Measurements from ENCODE around the gene C20orf204.

Gene C20orf204

DNA sequence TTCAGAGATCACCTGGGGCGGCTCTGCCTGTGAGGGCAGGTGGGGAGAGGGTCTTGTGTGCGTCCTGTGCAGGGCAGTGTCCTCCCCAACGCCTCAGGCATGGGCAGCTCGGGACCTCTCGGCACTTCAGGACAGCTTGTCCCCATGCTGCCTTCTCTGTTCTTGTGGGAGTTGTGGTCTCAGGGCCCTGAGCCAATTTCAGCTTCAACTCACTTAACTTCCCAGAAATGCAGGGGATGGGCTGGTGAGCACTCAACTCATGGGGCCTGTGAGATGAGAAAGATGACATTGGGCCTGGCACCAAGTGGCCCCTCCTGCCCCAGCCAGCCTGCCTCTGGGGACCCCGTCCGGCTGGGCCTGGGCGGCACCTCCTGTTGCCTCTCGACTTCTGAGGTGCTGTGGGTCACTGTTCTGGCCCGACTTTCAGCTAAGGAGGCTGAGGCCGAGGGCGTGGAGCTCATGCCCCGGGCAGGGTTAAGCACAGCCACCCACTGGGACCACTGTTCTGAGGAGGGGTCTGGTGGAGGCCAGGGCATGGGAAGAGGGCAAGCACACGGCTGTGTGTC is 36.6 kb downstream of the C20orf204 start:
- no peak for DNase-seq

DNA sequence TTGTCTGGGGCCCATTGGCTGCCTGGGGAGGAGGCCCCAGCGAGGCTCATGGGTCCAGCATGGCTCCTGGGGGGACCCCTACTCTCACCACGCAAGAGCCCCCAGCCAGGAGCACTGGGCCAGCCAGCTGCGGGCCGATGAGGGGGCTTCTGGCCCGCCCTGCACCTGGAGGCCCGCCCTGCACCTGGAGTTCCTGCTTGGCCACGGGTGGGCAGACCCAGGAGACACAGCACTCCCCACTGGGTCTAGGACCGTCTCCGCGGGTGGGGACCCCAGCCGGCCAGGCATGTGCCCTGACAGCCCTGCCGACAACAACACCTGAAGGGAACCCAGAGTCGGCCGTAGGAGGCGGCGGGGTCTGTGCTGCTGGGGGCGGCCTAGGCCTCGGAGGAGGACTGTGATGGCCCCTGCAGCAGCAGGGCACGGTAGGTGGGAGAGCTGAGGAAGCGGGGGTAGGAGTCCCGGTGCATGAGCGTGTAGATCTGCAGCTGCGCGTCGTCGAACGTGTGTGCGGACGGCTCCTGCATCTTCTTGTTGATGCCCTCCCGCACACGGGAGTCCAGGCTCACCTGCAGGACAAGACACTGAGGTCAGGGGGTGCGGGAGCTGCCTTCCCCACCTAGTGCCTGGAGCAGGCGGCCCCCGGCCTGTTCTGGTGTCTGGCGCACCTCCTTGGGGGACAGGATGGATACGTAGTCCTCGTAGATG is 37.6 kb downstream of the C20orf204 start:
- DNase-seq, result no peak

DNA sequence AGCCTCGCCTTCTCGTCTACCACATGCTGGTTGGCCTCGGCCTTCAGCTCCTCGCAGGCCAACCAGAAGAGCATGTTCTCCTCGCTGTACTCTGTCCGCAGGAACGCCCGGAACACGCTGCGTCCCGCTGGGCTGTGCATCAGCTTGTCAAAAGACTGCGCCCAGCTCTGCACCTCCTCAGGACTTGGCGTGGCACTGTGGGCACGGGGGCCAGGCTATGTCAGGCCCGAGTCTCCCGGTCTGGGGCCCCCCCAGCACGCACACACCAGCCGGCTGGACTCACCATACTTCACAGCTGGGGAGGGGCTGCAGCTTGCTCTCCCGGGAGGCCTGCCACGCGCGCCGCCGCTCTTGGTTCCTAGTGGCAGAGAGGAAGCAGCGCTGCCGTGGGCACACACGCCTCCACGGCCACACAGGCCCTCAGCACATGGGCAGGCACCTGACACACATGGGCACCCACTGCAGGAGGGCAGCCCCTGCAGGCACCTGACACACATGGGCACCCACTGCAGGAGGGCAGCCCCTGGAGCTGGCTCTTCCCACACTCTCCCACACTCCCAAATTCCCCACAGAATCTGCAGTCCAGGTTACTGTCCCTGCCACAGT is 38.3 kb downstream of the C20orf204 start:
- no peak for DNase-seq

DNA sequence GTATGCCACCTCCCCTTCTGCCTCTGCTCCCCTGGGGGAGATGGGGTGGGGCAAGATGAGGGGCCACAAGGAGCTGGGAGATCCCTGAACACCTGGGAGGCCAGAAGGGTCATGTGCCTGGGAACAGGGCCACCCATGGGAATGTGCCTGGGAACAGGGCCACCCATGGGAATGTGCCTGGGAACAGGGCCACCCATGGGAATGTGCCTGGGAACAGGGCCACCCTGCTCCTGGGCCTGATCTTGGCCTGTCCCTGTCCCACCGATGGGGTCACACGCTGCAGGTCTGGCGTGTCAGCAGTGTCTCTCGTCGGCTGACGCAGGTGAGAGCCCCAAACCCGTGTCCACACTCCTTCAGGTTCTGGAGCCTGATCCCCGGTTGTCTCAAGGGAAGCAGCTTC is 39.0 kb downstream of the C20orf204 start:
- no peak for DNase-seq

DNA sequence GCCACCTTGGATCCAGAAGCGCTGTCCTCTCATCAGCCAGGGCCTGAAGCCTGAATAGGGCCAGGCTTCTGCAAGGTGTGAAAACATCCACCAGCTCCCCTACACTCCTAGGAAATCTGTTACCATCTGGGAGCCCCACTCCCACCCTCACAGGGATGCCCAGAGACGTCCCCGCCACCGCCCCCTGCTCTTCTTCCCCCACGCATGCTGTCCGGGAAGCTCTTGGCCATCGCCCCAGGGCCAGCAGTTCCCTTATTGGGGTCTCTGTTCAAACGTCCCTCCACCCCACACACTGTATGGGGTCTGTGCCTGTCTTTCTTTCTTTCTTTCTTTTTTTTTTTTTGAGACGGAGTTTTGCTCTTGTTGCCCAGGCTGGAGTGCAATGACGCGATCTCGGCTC is 39.6 kb downstream of the C20orf204 start:
- DNase-seq, result no peak

DNA sequence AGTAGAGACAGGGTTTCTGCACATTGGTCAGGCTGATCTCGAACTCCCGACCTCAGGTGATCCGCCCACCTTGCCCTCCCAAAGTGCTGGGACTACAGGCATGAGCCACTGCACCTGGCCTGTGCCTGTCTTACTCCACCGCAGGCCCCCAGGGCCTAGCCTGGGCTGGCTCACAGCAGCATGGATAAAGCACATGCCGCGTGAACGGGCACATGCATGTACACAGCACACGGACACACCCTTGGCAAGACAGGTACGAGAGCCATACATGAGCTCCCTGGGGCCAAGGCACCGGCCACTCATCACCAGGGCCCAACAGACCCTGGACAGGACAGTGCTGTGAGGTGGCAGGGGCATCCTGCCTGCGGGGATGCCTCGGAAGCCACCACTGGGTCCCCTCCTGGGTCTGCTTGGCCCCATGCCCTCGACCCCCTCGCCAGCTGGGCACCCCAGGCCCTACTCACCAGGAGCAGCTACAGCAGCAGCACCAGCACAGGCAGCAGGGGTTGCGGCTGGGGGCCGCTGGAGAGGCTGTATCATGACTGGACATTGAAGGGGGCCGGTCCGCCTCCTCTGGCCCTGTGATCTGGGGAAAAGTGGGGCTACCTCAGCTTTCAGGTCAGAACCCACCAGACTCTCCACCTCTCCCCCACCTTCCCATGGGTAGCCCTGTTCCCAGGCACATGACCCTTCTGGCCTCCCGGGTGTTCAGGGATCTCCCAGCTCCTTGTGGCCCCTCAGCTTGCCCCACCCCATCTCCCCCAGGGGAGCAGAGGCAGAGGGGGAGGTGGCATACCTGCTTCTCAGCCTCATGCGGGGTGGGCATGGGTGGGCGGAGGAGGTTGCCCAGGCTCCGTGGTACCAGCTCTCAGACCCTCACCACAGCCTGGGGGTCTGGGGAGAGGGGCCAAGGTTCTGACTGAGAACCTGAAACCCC is 40.3 kb downstream of the C20orf204 start:
- DNase-seq, result no peak

DNA sequence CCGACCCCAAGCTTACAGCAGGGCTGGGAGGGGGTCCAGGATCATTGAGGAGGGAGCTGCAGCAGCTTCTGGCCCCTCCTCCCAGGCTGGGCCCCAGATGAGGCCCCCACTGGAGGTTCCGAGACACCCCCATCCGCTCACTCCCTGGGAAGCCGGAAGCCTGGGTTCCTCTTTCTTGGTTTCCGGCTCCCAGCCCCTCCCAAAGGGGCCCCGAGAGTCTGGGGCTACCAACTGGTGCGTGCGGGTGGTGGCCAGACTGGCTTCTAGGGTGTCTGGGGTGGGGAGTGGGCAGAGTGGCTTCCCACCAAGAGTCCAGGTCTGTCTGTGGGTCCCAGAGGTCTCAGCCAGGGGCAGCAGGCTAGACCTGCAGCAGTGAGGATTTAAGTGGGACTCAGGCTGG is 41.1 kb downstream of the C20orf204 start:
- DNase-seq, result no peak

DNA sequence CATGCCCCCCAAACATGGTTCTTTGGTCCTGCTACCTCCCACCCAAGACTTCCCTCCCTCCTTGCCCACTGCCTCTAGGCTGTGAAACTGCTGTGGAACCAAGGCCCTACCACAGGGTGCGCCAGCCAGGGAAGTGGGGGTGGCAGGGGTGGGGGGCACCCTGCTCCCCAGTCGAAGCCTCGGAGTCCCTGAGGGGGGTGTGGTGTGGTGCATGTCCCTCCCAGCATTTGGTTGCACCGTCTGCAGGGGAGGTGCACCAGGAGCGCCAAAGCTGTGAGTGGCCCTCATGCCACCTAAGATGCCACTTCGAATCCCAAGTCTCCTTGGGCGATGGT is 41.5 kb downstream of the C20orf204 start:
- no peak for DNase-seq

DNA sequence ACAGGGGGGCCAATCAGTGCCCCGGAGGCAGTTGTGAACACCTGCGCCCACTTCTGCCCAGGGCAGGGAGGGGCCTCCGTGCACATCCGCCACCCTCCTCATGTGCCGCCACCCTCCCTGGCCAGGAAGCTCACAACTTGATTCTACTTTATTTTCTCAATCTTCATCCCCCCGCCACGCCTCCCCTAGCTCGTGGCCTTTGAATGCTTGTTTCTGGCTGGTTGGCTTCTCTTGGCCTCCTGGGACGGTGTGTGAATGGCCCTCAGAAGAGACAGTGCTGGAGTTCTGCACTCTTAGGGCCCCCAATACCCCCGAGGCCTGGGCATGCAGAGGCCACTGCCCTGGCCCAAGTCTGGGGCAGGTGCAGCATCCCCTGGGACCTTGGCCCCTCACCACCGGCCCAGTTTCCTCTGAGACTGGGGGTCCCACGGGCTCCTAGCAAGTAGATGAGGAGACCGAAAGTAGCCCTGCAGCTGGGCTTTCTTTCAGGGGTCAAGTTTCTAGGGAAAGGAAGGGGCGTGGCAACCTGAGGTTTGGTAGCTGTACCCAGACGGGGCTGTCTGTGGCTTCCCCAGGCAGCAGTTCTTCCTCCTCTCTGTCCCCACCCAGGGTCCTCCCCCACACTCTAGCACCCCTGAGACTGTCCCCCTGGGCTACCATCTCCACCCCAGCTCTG is 42.0 kb downstream of the C20orf204 start:
- DNase-seq, result no peak

DNA sequence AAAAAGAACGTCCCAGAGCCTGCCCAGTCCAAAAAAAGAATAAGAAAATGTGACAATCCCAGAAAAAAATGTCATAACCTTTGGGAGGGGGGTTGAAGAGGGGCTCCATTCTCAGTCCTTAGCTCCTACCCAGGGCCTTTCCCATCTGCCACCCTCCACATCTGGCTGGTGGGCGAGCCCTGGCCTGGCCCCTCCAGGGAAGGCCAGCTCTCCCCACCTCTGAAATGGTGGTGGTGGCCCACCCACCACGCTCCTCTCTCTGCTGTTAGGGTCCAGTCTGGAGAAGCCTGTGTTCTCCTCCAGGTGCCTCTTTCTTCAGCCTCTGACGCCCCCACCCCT is 42.9 kb downstream of the C20orf204 start:
- no peak for DNase-seq

DNA sequence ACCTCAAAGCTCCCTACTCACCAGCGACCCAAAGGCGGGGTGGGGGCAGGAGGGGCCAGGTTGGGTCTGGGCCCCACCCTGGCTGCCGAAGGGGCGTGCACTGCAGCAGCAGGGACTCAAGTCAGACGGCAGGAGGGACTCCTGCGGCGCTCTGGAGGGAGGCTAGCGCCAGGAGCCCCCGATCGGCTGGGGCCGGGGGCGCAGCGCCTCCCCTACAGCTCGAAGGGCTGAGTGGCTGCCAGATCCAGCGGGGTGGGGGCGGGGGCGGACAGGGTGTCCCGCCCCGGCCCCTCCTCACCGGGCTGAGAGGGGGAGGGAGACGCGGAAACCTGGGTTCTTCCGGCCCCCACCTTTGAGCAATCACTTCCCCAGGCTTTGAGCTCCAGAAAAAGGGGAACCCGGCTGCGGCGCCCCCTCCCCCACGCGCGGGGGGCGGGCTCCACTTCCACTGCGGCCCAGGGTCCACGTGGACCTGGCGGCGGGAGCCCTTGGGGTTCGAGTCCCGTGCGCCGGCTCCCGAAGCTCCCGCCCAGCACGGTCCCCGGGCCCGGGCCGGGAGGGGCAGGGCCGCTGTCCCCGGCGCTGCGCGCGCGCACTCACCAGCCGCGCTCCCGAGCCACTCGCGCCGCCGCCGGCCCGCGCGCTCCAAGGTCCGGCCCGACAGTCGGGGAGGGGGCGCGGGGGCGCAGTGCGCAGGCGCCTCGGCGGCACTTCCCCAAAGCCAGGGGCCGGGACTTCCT is 43.5 kb downstream of the C20orf204 start, which contains the start of gene RGS19:
TSS of gene RGS19 (minus strand) at position 246 of the 740 bp plus-strand sequence. CDS start 2,632 bp downstream, outside the sequence.
- DNase-seq, result peak; percentile 60

DNA sequence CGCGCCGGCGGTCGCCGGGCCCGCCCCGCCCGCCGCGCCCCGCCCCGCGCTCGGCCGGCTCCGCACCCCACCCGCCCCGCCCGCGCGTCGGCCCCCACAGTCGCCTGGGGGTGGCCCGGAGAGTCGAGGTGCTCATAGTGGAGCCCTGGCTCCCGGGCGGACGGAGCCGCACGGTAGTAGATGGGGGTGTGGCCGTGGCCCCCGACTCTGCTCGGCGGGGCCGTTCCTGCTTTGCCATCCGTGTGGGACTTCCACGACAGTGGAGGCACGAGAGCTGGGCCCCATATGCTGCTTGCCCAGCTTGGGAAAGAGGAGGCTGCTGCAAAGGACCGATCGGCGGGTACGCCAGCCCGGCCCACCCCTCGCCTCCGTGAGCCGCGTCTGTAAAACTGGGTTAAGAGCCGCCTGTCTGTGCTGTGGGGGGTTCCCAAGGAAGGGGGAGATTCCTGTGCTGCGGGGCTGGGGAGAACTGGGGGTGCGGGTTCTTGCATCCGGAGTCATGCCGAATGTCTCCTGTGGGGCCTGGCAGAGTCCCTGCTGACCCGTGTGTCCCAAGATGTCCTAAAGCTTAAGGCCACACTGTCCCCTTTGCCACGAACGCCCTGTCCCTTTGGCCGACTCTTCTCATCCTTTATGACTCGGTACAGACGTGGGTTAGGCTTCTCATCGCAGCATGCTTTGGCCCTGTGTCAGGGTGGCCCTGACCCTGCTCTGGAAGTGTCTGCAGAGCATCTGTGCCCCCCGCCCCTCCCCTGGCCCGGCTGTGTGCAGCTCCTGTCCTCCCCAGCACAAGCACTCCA is 44.2 kb downstream of the C20orf204 start, which contains the start of gene OPRL1:
TSS of gene OPRL1 (plus strand) at position 70 of the 800 bp plus-strand sequence. CDS start 12,639 bp downstream, outside the sequence.
- DNase-seq, result no peak

DNA sequence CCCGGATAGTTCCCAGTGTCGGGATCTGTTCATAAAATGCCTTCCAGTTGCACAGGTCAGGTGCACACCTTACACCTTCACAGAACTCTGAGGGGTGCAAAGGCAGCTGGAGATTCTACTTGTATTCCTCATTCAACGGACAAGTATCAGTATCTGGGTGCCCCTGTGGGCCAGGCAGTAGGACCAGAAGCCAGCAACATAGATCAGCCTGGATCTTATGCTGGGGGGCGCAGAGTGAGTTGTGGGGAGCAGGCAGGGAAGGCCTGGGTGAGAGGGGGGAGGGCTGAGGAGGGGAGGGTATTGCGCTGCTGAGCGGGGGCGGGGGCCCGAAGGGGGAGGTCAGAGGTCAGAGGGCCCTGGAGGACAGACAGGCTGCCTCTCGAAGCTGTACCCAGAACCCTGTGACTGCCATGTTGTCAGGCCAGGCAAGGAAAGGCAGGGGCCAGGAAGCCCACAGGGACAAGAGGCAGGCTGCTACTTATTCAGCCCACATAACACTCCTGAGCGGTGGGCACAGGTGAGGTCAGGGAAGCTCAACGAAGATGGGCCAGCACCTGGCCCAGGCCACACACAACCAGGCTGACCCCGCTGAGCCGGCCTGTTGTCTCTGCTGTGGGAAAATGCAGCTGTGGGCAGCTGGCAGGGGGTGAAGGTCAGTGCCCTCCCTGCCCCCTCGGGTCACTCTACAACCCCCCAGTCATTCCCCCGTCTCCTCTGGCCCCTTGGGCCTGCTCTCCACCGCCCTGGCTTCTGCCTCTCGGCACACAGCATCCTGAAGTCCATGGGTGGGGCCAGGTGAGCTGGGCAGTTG is 45.0 kb downstream of the C20orf204 start:
- DNase-seq, result no peak

DNA sequence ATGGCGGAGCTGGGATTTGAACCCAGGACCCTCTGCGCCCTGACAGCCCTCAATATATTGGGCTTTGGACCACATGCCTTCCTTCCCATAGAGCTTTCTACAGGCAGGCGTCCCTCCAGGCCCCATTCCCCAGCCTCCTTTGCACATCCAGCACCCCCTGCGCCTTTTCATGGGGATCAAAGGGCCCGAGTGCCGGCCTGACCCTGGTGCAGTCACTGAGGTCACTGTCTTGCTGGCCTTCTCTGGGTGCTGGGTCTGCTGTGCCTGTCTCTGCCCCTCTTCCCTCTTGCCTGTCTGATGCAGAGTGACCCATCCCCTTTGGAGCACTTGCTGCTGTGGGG is 45.6 kb downstream of the C20orf204 start:
- DNase-seq, result no peak

DNA sequence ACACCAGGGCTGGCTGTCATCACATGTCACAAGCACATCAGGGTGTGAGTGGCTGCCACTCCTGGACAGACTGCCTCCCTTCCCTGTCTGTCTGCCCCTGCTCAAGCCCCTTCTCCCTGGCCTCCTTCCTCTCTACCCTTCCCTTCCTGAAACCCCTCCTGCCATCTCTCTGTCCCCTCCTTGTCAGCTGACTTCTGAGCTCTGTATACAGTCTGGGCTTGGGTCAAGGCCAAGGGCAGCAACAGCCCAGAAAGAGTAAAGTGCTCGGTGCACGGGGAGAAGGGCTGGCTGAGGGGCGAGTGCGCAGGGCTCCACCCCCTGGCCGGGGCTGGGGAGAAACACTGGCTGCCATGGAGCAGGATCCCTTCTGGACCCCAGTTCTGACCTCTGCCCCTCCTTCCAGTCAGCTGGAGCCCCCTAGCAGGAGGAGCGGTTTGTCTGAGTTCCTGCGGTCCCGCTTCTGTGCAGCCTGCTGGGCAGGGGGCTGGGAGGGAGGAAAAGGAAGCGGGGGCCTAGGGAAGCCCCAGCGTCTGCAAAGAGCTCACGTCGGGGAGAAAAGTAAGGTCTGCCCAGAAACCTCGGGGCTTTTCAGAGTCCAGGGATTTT is 46.2 kb downstream of the C20orf204 start:
- DNase-seq, result no peak

DNA sequence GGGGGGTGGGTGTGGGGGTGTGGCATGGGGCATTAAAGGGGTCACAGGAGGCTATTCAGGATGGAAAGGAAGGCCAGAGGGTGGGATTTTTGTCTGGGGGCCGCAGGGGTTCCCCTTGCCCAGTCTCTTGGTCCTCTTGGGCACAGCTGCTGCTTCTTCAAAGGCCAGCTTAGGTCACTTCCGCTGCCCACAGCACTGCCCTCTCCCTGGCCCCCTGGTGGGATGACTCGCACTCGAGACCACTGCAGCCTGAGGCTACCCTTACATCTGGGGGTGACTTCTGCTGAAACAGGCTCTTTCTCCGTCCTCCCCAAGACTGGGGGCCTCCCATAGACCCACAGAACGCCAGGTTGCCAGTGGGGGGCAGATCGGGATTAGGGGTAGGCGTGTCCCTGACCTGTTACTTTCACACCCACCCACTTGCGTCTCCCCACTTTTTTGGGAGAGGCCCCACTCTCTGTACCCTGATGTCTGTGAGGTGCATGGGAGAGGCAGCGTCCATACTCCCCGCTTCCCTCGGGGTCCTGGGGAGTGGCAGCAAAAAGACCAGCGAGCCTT is 46.9 kb downstream of the C20orf204 start:
- no peak for DNase-seq

DNA sequence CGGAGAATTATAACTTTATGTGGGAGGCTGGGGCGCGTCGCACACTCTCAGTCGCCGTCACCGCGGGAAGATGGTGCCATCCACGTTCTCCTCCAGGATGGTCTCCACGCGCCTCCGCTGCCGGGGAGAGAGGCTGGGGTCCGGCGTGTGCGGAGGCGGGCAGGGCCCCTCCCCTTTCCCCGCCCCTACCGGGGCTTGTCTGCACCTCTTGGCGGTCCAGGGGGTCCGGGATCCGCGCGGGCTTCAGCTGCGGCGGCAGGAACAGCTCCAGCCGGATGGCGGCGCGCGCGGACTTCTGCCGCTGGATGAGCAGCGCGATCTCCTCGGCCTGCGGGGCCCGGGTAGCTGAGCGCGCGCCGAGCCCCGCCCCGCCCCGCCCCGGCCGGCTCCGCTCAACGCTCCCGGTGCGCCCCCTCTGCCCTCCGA is 47.4 kb downstream of the C20orf204 start:
- peak; percentile 68 for DNase-seq

DNA sequence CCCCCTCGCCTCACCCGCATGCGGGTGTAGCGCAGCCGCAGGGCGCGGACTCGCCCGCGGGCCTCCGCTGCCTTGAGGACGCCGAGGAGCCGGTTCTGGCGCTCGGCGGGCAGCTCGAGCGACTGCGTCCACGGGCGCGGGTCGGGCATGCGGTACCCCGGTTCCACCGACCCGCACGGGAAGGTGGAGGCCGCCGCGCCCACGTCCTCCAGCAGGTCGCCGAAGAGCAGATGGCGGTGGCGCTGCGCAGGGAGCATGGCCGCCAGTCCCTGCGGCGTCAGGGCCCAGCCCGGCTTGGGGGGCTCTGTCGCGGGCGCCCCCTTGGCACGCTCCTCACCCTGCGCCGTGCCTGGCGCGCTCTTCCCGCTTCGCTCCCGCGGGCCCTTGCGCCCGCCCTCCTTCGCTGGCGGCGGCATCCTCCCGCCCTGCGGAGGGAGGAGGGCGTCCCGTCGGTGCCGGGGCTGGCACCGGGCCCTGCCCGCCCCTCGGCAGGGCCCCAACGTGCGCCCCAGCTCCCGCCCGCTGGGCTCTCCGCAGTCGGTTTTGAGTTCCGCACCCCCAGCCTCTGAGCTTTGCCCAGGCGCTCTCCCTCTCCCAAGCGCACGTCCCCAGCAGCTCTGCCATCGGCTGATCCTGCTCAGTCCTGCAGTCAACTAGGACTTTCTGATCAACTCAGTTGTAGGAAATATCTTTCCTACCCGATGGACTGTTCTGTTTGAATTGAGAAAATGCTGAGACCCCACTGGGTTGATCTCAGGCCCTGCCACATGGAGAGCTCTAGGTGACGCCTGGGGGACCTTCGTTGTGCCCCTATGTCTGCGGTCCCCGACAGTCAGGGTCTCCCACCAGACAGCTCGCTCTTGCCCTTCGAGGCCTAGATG is 48.1 kb downstream of the C20orf204 start, which contains the start of gene LKAAEAR1:
TSS of gene LKAAEAR1 (minus strand) at position 595 of the 881 bp plus-strand sequence. CDS start at position 416, 179 bp downstream.
- DNase-seq, result no peak
